Neural cell (in vitro differentiated cells): ENCODE results near the gene USP40. TPM values are rescaled to one million over a fixed set of nuclear protein-coding genes. Genes with fewer than 3 reads are reported as not detected.

Experiments
- H2AFZ ChIP-seq: fragments of 200-600, 300-800 bp; sonication (generic), shearing (Covaris generic); 2 replicates; pipeline ENCODE4 v1.6.0; 2014; ENCODE audit warnings: low read depth, mild to moderate bottlenecking, antibody characterized with exemption, low read length, moderate library complexity
- H3F3A ChIP-seq: fragments of 200-600 bp; shearing (Covaris generic); 2 replicates; pipeline ENCODE4 v1.6.1; 2016; ENCODE audit warnings: mild to moderate bottlenecking, moderate library complexity, mixed read lengths, antibody characterized with exemption, low read length; ENCODE audit not compliant: insufficient read depth, poor library complexity, severe bottlenecking
- H3K27ac ChIP-seq: fragments of 200-600, 300-800 bp; sonication (generic), shearing (Covaris generic); 2 replicates; pipeline ENCODE4 v1.5.1; 2014; ENCODE audit warnings: mild to moderate bottlenecking, low read length, moderate library complexity
- H3K27me3 ChIP-seq: fragments of 300-800, 200-600 bp; sonication (generic), shearing (Covaris generic); 2 replicates; pipeline ENCODE4 v1.6.0; 2014; ENCODE audit warnings: mild to moderate bottlenecking, low read depth, low read length, moderate library complexity; ENCODE audit not compliant: insufficient read depth
- H3K36me3 ChIP-seq: fragments of 300-800, 200-600 bp; sonication (generic), shearing (Covaris generic); 2 replicates; pipeline ENCODE4 v1.5.1; 2014; ENCODE audit warnings: mild to moderate bottlenecking, antibody characterized with exemption, low read length, moderate library complexity; ENCODE audit not compliant: insufficient read depth
- H3K4me2 ChIP-seq: fragments of 300-800, 200-600 bp; sonication (generic), shearing (Covaris generic); 2 replicates; pipeline ENCODE4 v1.6.0; 2014; ENCODE audit warnings: mild to moderate bottlenecking, low read length
- H3K4me3 ChIP-seq: fragments of 300-800, 200-600 bp; sonication (generic), shearing (Covaris generic); 2 replicates; pipeline ENCODE4 v1.5.1; 2014; ENCODE audit warnings: mild to moderate bottlenecking, low read length, moderate library complexity
- H3K79me2 ChIP-seq: fragments of 200-600 bp; shearing (Covaris generic); replicated peaks from 2 replicates; pipeline ENCODE4 v1.6.0; 2014; ENCODE audit warnings: mild to moderate bottlenecking, low read length, moderate library complexity; ENCODE audit not compliant: insufficient read depth
- H3K9ac ChIP-seq: fragments of 300-800, 200-600 bp; sonication (generic), shearing (Covaris generic); 2 replicates; pipeline ENCODE4 v1.6.1; 2016; ENCODE audit warnings: mild to moderate bottlenecking, low read length, mixed read lengths
- H3K9me2 ChIP-seq: fragments of 200-600 bp; shearing (Covaris generic); 2 replicates; pipeline ENCODE4 v1.6.1; 2016; ENCODE audit warnings: mild to moderate bottlenecking, low read length, mixed read lengths; ENCODE audit not compliant: insufficient read depth
- H3K9me3 ChIP-seq: fragments of 200-600, 300-800 bp; sonication (generic), shearing (Covaris generic); 2 replicates; pipeline ENCODE4 v1.6.1; 2016; ENCODE audit warnings: mild to moderate bottlenecking, mixed run types, low read length, moderate library complexity, mixed read lengths
- H4K20me1 ChIP-seq: fragments of 200-600 bp; shearing (Covaris generic); 2 replicates; pipeline ENCODE4 v1.6.1; 2016; ENCODE audit warnings: mild to moderate bottlenecking, mixed run types; ENCODE audit not compliant: insufficient read depth
- CTCF ChIP-seq: fragments of 450-650 bp; IDR thresholded peaks from 2 replicates; pipeline ENCODE4 v1.5.1; 2014; ENCODE audit warnings: antibody characterized with exemption, mild to moderate bottlenecking, moderate library complexity; ENCODE audit not compliant: poor library complexity, severe bottlenecking
- EP300 ChIP-seq: fragments of 450-650 bp; conservative IDR thresholded peaks from 2 replicates; pipeline ENCODE4 v1.6.1; 2014; ENCODE audit warnings: antibody characterized with exemption, mild to moderate bottlenecking, moderate library complexity; ENCODE audit not compliant: poor library complexity, severe bottlenecking
- EZH2 ChIP-seq: fragments of 200-600, 300-800 bp; shearing (Covaris generic), sonication (generic); IDR thresholded peaks from 2 replicates; pipeline ENCODE4 v1.6.1; 2014; ENCODE audit warnings: antibody characterized with exemption, low read length, borderline replicate concordance, mild to moderate bottlenecking; ENCODE audit not compliant: insufficient read depth, poor library complexity, severe bottlenecking
- MXI1 ChIP-seq: fragments of 450-650 bp; conservative IDR thresholded peaks from 2 replicates; pipeline ENCODE4 v1.6.1; 2014; ENCODE audit warnings: antibody characterized with exemption, mild to moderate bottlenecking; ENCODE audit not compliant: poor library complexity, severe bottlenecking
- POLR2AphosphoS5 ChIP-seq: IDR thresholded peaks from 2 replicates; pipeline ENCODE4 v1.6.1; 2012
- RAD21 ChIP-seq: fragments of 450-650 bp; conservative IDR thresholded peaks from 2 replicates; pipeline ENCODE4 v1.6.1; 2014; ENCODE audit warnings: antibody characterized with exemption, mild to moderate bottlenecking, moderate library complexity
- SMC3 ChIP-seq: fragments of 450-650 bp; conservative IDR thresholded peaks from 2 replicates; pipeline ENCODE4 v1.6.1; 2014; ENCODE audit warnings: antibody characterized with exemption, mild to moderate bottlenecking, moderate library complexity; ENCODE audit not compliant: poor library complexity
- TAF1 ChIP-seq: IDR thresholded peaks from 2 replicates; pipeline ENCODE4 v1.6.1; 2012; ENCODE audit warnings: low read depth
- polyA plus RNA-seq: library from polyadenylated mRNA; depleted of rRNA; stranded (reverse); fragments of >200 nt; gene quantifications from 2 replicates; pipeline ENCODE4 v1.2.3, GENCODE V29; 2014
- TF ChIP-seq, protein P1 (sequence below): IDR thresholded peaks from 2 replicates; pipeline ENCODE4 v1.6.1; 2012; ENCODE audit warnings: borderline replicate concordance

Gene USP40
- polyA plus RNA-seq, 1 donor from 2014 or later = 33.3 TPM

- H3K4me2 ChIP-seq = no peak overlapping the region
These were observed 74.5 kb downstream of the USP40 start for GRCh38 chr2:233492078-233492477.

DNA sequence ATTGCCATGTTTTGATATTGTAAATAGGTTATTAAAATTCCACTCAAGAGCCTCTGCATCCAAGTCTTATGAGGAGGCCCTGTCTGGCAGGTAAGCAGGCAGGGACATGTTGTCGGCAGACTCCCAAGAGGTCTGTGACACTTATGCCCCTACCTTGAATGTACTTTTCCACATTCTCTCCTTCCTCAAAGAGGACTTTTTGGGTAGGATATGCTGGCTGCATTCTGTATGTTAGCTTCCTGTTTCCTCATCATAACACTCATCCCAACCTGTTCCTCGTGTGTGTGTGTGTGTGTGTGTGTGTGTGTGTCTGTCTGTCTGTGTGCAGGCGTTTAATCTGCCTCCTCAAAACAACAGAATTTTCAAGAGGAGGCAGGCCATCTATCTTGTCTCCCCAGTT, 75.3 kb downstream of the USP40 start:
- Histone ChIP-seq H4K20me1 (no peaks in the 10 kb centered on the region), H3K4me3 (no peak overlapping the region), H3K36me3 (peaks cover 11% of the 10 kb centered on the region), H3K9me2 (no peaks in the 10 kb centered on the region), H2AFZ (no peak overlapping the region), H3K79me2 (no peaks in the 10 kb centered on the region), H3K27ac (no peak overlapping the region), H3K9ac (no peak overlapping the region), H3F3A (no peaks in the 10 kb centered on the region), H3K9me3 (no peaks in the 10 kb centered on the region), H3K27me3 (no peaks in the 10 kb centered on the region), H3K4me2 (no peak overlapping the region)
- TF ChIP-seq POLR2AphosphoS5 = no peak
- TF ChIP-seq SMC3 = no peak
- TF ChIP-seq MXI1 = no peak
- no peak for TF ChIP-seq EP300
- no peak for TF ChIP-seq RAD21
- TF ChIP-seq, protein P1, sequence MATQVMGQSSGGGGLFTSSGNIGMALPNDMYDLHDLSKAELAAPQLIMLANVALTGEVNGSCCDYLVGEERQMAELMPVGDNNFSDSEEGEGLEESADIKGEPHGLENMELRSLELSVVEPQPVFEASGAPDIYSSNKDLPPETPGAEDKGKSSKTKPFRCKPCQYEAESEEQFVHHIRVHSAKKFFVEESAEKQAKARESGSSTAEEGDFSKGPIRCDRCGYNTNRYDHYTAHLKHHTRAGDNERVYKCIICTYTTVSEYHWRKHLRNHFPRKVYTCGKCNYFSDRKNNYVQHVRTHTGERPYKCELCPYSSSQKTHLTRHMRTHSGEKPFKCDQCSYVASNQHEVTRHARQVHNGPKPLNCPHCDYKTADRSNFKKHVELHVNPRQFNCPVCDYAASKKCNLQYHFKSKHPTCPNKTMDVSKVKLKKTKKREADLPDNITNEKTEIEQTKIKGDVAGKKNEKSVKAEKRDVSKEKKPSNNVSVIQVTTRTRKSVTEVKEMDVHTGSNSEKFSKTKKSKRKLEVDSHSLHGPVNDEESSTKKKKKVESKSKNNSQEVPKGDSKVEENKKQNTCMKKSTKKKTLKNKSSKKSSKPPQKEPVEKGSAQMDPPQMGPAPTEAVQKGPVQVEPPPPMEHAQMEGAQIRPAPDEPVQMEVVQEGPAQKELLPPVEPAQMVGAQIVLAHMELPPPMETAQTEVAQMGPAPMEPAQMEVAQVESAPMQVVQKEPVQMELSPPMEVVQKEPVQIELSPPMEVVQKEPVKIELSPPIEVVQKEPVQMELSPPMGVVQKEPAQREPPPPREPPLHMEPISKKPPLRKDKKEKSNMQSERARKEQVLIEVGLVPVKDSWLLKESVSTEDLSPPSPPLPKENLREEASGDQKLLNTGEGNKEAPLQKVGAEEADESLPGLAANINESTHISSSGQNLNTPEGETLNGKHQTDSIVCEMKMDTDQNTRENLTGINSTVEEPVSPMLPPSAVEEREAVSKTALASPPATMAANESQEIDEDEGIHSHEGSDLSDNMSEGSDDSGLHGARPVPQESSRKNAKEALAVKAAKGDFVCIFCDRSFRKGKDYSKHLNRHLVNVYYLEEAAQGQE = no peak
- TF ChIP-seq CTCF = no peak
- no peak for TF ChIP-seq TAF1
- no peak for TF ChIP-seq EZH2

More at GRCh38 chr2:233492078-233492477, 74.5 kb downstream of the USP40 start:
- TF ChIP-seq TAF1 = no peak
- TF ChIP-seq EP300 = no peak
- no peak for TF ChIP-seq MXI1
- no peak for TF ChIP-seq SMC3
- TF ChIP-seq POLR2AphosphoS5 = no peak
- no peak for TF ChIP-seq CTCF
- Histone ChIP-seq H3K9me3 (no peaks in the 10 kb centered on the region), H3K27me3 (no peaks in the 10 kb centered on the region), H3K79me2 (no peaks in the 10 kb centered on the region), H3F3A (no peaks in the 10 kb centered on the region), H4K20me1 (no peaks in the 10 kb centered on the region), H3K4me3 (no peak overlapping the region), H2AFZ (no peak overlapping the region), H3K9me2 (no peaks in the 10 kb centered on the region), H3K27ac (no peak overlapping the region), H3K9ac (no peak overlapping the region), H3K36me3 (peaks cover 11% of the 10 kb centered on the region)
